ENCODE measurements around the gene TPP1. TPM values are rescaled to one million over a fixed set of nuclear protein-coding genes. Genes with fewer than 3 reads are reported as not detected.

The TPP1 gene
- total RNA-seq, 2 donors from 2014 or later, result 71.7 to 105 TPM

DNA sequence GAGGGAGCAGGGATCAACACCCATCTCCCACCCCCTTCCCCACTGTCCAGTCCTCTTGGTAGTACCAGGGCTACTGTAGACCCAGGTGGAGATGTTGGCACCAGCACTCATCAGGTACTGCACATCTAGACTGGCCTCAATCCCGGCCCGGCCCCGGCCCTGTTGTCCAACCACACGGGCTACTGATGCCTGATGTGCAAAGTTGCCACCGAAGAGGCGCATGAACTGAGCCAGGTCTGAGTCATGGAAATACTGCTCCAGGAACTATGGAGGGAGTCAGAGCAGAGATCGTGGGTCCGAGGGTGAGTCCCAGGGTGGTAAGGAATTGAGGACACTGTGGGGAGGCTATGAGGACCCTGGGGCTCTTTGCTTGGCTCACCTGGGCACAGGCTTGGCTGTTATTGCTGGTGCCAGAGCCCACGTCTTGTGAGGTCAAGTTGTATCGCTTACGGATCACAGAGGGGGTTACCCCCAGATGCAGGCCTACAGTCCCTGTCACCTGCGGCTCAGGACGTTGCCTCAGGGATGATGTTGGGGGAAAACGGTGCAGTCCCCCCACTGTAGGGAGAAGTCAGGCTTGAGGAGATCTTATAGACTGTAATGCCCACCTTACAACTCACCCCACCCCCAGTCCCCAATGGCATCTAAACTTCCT lies 2.5 kb downstream of the TPP1 start:
- DNase-seq (peak in 1 of 2 donors; percentile 23), ATAC-seq (no peak)
- intact Hi-C loops (cut with DNase I, micrococcal nuclease), result loop anchor here in 1 of 2 donors (10.0 kb wide), 1 partner anchor 232 kb away; no protein-coding TSS in a partner anchor

DNA sequence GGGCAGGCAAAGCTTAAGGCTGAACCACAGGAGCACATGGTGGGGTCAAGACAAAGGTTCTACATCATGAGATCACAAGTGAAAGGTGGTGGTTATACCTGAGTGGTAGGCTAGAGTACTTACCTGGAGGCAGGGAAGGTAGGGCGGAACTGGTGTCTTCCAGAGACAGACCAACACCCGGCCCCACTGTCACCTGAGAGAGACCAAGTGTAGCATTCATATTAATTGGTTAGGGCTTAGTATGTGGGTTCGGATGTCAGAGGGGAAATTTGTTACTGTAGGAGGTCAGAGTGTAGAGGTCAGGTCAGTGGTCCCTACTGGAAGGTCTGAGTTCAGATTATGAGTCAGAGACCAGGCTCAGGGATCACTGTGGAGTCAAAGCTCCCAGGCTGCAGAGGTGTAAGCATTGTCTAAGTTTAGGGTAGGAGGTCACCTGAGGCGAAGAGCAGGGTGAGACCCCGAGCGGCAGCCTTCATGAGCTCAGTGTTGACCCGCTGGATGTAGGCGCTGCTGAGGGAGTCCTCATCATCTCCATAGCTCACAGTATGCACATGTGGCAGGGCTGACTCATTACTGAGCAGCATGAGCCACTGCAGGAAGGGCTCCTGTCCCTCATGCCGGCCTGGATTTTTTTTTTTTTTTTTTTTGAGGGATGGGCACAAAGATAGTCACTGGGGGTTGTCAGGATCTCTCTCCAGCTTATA lies 3.2 kb downstream of the TPP1 start:
- DNase-seq, result no peak
- intact Hi-C loops (cut with DNase I, micrococcal nuclease), result loop anchor here in 1 of 2 donors (10.0 kb wide), 1 partner anchor 231 kb away; no protein-coding TSS in a partner anchor

DNA sequence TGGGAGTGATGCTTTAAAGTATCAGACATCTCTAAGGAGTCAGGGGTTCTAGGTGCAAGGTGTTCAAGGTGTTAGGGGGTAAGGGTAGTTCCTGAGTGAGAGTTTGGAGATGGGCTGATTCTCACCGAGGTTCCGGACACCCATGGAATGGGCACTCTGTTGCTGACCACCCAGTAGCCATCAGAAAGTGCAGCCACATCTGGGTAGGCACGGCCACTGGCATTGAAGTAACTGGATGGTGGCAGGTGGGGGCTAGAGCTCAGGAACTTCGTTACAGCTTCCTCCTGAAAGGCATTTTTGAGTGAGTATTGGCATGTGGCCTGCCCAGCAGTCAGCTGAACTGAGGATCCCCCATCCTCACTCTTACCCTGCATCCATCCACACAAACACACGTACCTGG lies 4.2 kb downstream of the TPP1 start:
- intact Hi-C loops (cut with DNase I, micrococcal nuclease), result loop anchor here in 1 of 2 donors (10.0 kb wide), 1 partner anchor 230 kb away; no protein-coding TSS in a partner anchor
- DNase-seq (no peak), ATAC-seq (no peak)

More for the DNA sequence above, 3.2 kb downstream of the TPP1 start:
- no peak for ATAC-seq

DNA sequence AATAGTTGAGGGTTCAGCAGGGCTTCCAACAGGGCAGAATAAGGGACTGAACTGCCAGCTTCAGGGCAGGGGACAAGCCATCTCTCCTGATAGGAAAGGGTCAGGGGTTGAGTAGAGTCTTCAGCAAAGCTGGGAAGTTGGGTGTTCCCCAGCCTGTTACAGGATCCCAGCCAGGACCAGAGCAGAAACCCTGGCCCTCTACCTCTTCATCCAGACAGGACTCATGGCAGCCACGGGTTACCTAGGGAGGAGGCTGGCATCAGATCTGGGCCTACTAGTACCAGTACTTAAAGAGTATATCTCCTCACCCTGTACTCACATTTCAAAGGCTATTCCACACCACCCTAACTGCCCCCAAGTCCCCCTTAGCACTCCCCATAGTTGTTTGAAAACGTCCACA lies 4.8 kb downstream of the TPP1 start:
- DNase-seq, result no peak
- no peak for ATAC-seq
- intact Hi-C loops (cut with DNase I, micrococcal nuclease), result loop anchor here in 1 of 2 donors (10.0 kb wide), 1 partner anchor 230 kb away; no protein-coding TSS in a partner anchor

DNA sequence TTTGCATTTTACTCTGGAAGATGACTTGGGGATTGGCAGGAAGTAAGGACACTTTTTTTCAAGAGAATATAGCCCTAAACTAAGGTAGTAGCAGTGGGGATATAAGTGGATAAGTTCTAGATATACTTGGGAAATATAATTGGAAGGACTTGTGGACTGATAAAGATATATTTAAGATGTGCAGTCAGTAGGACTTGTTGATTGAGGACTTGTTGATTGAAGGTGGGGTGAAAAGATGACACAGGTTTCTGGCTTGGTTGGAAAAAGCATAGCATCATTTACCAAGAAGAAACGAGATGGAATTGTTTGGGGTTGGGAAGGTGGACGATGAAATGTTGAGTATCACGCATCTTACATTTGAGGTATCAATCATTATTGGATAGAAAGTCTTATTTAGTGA lies 5.7 kb downstream of the TPP1 start:
- ATAC-seq, result no peak
- intact Hi-C loops (cut with DNase I, micrococcal nuclease), result loop anchor here in 1 of 2 donors (10.0 kb wide), 1 partner anchor 229 kb away; no protein-coding TSS in a partner anchor
- DNase-seq, result no peak

DNA sequence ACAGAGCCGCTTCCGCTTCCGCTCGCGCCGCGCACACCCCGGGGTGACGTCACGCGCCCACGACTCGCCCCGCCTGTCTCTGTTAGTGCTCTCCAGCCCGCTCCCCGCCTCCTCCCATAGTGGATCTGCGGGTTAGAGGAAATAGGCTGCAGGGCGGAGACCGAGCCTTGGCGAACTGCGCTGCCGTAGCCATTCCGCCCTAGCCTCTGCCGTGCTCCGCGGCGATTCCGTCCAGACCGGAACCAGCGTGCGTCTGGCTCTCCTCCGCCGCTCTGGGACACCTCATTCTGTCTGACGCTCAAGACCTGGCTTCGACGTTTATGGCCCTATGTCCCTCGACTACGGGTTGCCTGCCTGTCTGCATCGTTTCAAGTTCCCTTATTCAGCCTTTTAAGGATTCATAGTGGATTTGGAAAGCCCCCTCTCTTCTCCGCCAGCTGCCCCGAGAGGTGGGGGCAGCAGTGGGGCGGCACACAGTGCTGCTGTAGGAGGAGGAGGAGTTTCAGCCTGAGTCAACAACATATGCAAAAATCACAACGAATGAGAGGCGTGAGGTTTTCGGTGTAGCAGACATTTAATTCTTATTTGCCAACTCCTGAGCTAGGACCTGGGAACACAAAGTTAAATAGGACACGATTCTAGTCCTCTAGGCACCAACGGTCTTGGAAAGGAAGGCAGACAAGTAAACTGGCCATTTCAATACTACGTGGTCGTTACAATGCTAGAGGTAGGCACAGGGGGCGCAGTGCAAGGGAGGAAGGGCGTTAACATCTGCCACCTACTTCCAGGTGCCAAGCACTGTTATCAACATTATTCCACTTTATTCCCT lies 6.8 kb downstream of the TPP1 start, which contains the start of gene TAF10:
TSS of gene TAF10 (minus strand) at position 4 of the 829 bp plus-strand sequence. CDS start 27 bp downstream, outside the sequence.
- intact Hi-C loops (cut with DNase I, micrococcal nuclease), result loop anchor here in 1 of 2 donors (10.0 kb wide), 1 partner anchor 228 kb away; no protein-coding TSS in a partner anchor
- ATAC-seq, result peak; percentile 93
- DNase-seq, result peak; percentile 98

DNA sequence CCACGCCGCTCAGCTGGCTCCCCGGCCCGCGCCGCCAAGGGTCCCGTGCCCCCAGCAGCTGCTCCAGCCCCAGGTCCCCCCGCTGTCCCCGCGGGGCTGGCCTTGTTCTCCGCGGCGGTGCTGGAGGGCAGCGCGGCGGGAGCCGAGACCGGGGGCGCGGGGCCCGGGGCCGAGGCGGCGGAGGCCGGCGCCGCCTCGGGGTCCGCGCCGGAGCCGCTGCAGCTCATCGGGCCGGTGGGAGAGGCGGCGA lies 7.3 kb downstream of the TPP1 start:
- ATAC-seq (no peak), DNase-seq (no peak)
- intact Hi-C loops (cut with DNase I, micrococcal nuclease), result loop anchor here in 1 of 2 donors (10.0 kb wide), 1 partner anchor 227 kb away; no protein-coding TSS in a partner anchor

DNA sequence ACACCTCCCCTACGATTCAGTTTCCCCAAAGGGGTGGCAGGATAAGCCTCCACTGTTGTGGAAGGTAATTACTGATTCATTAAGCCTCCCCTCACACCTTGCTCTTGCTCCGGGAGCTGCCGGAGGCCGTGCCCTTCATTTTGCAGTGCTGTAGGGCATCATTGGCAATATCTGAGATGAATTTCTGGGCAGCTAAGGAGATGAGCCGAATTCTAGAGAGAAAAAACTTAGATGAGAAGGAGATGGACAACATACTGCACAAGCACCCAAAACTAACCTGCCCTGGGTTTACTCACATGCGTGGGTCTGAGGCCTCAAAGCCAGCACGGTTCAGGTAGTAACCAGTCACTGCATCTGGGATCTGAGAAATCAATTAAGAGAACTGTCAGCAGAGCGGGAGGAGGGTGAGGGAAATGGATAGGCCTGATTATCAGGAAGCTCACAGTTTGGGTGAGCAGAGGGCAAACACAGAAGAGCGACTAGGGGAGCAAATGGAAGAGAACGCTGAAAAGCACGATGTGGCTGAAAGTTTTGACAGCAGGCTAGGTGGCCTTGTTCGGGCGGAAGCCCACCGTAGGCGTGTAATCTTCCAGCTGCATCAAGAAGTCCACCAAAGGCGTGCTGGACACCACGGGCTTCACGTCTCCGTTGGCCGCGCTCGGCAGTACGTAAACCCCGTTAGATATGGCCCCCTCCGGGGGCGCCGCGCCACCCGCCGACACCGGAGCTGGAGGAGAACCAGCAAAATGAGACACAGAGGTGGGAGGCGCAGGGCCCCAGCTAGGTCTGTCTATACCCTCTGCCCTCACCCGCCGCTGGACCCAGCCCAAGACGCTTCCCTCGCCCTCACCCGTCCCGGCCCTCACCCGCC lies 7.9 kb downstream of the TPP1 start:
- ATAC-seq, result peak; percentile 1
- intact Hi-C loops (cut with DNase I, micrococcal nuclease), result loop anchor here in 1 of 2 donors (10.0 kb wide), 1 partner anchor 227 kb away; no protein-coding TSS in a partner anchor
- peak; percentile 54 to 63 for DNase-seq

DNA sequence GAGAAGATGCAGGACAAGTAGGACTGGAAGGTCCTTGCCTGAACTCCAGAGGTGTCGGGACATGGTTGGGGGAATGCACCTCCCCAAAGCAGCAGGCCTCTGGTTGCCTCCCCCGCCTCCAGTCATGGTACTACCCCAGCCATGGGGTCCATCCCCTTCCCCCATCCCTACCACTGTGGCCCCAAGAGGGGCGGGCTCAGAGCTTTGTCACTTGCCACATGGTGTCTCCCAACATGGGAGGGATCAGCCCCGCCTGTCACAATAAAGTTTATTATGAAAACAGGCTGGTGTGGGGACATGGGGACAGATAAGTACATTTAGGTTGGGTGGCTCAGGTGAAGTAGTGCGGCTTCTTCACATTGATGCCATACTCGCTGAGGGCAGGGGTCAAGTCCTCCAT lies 8.6 kb downstream of the TPP1 start:
- intact Hi-C loops (cut with DNase I, micrococcal nuclease), result loop anchor here in 1 of 2 donors (10.0 kb wide), 1 partner anchor 226 kb away; no protein-coding TSS in a partner anchor
- no peak for ATAC-seq
- no peak for DNase-seq

DNA sequence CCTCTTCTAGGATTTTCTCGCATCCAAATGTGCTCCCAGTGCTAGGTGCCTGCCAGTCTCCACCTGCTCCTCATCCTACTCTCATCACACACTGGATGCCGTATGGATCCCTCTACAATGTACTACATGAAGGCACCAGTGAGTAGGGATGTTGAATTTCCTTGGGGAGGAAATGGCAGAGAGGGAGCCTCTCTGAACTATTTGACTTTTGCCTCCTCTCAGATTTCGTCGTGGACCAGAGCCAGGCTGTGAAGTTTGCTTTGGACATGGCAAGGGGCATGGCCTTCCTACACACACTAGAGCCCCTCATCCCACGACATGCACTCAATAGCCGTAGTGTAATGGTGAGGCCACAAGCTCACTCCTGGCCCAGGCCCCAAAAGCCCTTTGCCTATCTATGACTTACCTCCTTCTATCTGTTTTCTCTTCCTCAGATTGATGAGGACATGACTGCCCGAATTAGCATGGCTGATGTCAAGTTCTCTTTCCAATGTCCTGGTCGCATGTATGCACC lies 9.7 kb downstream of the TPP1 start:
- DNase-seq, result no peak
- intact Hi-C loops (cut with DNase I, micrococcal nuclease), result loop anchor here in 1 of 2 donors (10.0 kb wide), 1 partner anchor 225 kb away; no protein-coding TSS in a partner anchor

DNA sequence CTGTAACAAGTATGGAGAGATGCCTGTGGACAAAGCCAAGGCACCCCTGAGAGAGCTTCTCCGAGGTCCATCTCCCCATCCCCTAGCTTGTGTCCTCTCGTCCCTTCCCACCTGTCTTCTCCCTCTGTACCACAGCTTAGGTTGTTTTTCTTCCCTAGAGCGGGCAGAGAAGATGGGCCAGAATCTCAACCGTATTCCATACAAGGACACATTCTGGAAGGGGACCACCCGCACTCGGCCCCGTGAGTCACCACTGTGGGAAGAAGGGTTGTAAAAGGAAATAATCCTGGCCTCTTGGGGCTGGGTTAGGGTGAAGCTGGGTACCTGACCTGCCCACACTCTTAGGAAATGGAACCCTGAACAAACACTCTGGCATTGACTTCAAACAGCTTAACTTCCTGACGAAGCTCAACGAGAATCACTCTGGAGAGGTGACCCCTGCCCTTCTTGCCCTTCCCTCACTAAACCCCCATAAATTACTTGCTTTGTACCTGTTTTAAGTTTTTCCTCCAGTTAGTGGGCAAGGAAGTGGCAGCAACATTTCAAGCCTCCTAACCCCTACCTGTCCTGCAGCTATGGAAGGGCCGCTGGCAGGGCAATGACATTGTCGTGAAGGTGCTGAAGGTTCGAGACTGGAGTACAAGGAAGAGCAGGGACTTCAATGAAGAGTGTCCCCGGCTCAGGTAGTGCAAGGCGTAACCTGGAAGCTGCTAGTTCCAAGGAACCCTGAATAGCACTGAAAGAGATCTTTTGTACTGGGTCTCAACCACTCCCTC lies 10.3 kb downstream of the TPP1 start:
- intact Hi-C loops (cut with DNase I, micrococcal nuclease), result no loop called here
- no peak for ATAC-seq
- no peak for DNase-seq

More for the DNA sequence above, 9.7 kb downstream of the TPP1 start:
- ATAC-seq, result no peak

DNA sequence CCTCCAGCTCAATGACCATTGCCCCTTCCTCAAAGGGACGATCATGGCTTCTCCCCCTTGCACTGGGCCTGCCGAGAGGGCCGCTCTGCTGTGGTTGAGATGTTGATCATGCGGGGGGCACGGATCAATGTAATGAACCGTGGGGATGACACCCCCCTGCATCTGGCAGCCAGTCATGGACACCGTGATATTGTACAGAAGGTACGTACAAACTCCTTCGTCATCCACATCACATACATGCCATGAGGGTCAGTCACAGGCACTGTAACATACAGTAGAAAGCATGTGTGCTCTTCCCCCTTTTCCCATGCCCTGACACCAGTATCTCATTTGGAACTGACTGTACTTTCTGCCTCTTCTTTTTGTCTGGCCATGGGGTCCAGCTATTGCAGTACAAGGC lies 11.2 kb downstream of the TPP1 start:
- ATAC-seq (no peak), DNase-seq (no peak)
- intact Hi-C loops (cut with DNase I, micrococcal nuclease), result no loop called here

DNA sequence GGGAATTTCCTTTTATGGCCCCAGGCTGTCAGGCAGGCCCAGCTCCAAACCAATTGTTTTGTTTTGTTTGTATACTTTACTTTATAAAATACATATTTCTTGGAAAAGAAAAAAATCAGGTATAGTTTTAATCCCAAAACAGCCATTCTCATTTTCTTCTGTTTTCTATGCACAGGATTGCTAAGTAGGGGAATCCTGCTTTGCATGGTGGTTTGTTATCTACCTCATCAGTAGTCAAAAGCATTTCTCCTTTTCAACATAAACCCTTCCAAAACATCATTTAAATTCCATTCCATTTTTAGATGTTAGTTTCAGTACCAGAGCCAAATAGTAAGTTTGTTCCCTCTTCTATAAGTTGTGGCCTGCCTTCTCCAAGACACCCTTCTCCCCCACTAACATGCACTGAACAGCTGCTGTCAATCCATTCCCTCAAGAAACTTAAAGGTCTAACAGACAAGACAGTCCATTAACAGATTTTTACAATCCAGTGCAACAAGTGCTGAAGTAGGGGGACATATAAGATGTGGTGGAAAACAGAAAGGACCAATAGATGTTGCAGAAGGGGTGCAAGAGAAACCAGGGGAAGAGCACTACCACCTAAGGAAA lies 11.9 kb downstream of the TPP1 start:
- DNase-seq, result no peak
- intact Hi-C loops (cut with DNase I, micrococcal nuclease), result no loop called here
- no peak for ATAC-seq

DNA sequence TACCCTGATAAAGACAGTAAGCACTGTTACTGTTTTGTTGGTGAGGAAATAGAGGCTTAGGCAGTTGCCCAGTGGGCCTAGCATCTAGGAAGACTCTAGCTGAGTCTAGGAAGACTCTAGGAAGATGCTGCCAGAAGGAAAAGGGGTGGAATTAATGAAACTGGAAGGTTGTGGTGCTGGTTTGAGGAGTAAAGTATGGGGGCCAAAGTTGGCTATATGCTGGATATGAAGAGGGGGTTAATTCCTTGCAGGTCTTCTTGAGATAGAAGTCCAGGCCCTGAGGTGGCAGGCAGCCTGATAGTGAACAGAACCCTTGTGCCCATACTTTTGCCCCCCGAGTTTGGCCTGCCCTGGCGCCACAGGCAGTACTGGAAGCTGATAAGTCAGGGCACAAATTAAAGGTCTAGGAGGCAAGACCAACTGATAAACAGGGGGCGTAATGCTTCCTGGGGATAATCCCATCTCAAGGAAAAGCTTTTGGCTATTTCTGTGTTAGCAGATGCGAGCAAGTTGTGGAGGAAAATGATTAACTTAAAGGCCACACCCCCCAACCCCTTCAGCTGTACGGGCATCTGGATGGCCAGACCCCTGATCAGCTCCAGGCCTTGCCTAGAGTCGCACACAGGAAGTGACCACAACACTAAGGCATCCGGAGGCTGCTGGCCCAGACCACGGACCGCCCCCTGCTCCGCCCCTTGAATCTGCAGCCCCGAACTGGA lies 12.6 kb downstream of the TPP1 start:
- intact Hi-C loops (cut with DNase I, micrococcal nuclease), result no loop called here
- peak; percentile 50 for ATAC-seq

DNA sequence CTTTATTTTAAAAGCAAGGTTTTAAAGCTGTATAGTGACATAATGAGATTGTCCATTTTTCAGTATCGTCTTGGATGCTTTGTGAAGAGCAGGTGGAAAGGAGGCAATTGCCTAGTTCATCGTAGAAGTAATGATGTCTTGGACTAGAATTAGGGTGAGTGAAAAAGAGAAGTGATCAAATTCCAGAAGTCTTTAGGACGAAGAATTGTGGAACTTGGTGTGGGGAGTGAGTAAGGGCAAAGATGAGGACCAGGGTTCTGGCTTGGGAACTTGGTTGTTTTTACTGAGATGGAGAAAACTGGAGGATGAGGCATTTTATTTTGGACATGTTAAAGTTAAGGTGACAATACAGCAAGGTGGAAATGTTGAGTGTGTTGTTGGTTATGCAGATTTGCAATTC lies 14.4 kb downstream of the TPP1 start:
- intact Hi-C loops (cut with DNase I, micrococcal nuclease), result no loop called here
- no peak for ATAC-seq
- DNase-seq, result no peak

More for the DNA sequence above, 12.6 kb downstream of the TPP1 start:
- peak; percentile 91 to 95 for DNase-seq

DNA sequence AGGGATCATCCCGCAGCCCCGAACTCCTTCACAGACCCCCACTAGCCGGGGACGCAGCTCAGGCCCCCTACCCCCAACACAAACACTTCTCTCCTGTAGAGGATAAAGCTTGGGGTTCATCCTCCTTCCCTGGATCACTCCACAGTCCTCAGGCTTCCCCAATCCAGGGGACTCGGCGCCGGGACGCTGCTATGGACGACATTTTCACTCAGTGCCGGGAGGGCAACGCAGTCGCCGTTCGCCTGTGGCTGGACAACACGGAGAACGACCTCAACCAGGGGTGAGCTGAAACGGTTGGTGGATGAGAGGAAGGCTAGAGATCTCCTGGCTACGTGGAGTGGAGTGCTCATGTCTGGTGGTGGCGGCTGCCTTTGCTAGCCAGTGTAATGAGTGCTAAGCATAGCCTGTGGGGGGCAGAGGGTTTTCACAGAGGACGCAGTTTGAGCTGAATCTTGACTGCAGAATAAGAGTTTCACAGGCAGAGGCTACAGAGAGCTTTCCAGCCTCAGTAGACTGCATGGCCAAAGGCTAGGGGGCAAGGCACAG lies 15.1 kb downstream of the TPP1 start:
- peak; percentile 45 for ATAC-seq
- intact Hi-C loops (cut with DNase I, micrococcal nuclease), result no loop called here
- DNase-seq, result peak; percentile 61 to 62
